NCI-H1436 treated with DMSO at 0.1 percent for 48 hours (cell line): ENCODE measurements around the gene GGPS1.
"Not testable (repeated sequence)": the region's sequence is repeated elsewhere in the genome, so short reads cannot be mapped to it uniquely, and the experiment has no call there.

Experiments
- DNase-seq: peaks from one replicate; lab custom pipeline; 2025; lab: John Stamatoyannopoulos, UW

The GGPS1 gene

GRCh38 chr1:235339746-235340145, 11.4 kb downstream of the GGPS1 start:
- DNase-seq, result no peak

- DNase-seq, result no peak
These were observed 13.0 kb downstream of the GGPS1 start for GRCh38 chr1:235341334-235341733.

GRCh38 chr1:235342039-235342438, 13.7 kb downstream of the GGPS1 start:
- DNase-seq, result no peak

- no peak for DNase-seq
These were observed 14.1 kb downstream of the GGPS1 start for GRCh38 chr1:235342471-235342870.

- DNase-seq, result no peak
These were observed 15.4 kb downstream of the GGPS1 start for GRCh38 chr1:235343726-235344125.

- DNase-seq, result no peak
These were observed 23.1 kb downstream of the GGPS1 start for GRCh38 chr1:235351441-235351840.

GRCh38 chr1:235351898-235352297, 23.5 kb downstream of the GGPS1 start:
- DNase-seq, result no peak

- DNase-seq, result no peak
These were observed 29.4 kb downstream of the GGPS1 start for GRCh38 chr1:235357485-235358373.

- DNase-seq, result no peak
These were observed 30.5 kb downstream of the GGPS1 start for GRCh38 chr1:235358899-235359298.

GRCh38 chr1:235364189-235364588, 35.8 kb downstream of the GGPS1 start:
- DNase-seq, result not testable (repeated sequence)

- no peak for DNase-seq
These were observed 37.9 kb downstream of the GGPS1 start for GRCh38 chr1:235366286-235366685.

GRCh38 chr1:235367000-235367908, 38.9 kb downstream of the GGPS1 start, which contains the start of gene TBCE:
Gene TBCE (plus strand): TSS chr1:235367427. CDS start chr1:235380050, 12,623 bp downstream.
- DNase-seq, result peak; percentile 95

GRCh38 chr1:235368428-235368827, 40.1 kb downstream of the GGPS1 start:
- DNase-seq, result no peak

- DNase-seq, result no peak
These were observed 41.4 kb downstream of the GGPS1 start for GRCh38 chr1:235369802-235370201.

GRCh38 chr1:235375919-235376605, 47.7 kb downstream of the GGPS1 start:
- no peak for DNase-seq

- not testable (repeated sequence) for DNase-seq
These were observed 49.9 kb downstream of the GGPS1 start for GRCh38 chr1:235378134-235378735.

GRCh38 chr1:235381955-235382739, 53.8 kb downstream of the GGPS1 start:
- not testable (repeated sequence) for DNase-seq

- DNase-seq, result not testable (repeated sequence)
These were observed 57.3 kb downstream of the GGPS1 start for GRCh38 chr1:235385633-235386032.

- no peak for DNase-seq
These were observed 63.5 kb downstream of the GGPS1 start for GRCh38 chr1:235391874-235392273.
